ENCODE data around the gene THSD4. TPM values are rescaled to one million over a fixed set of nuclear protein-coding genes. Genes with fewer than 3 reads are reported as not detected.
"Not testable (repeated sequence)": the region's sequence is repeated elsewhere in the genome, so short reads cannot be mapped to it uniquely, and the experiment has no call there.

The THSD4 gene
- total RNA-seq, 1 experiment from 2014 or later: 21.7 TPM

- no peak for DNase-seq (ENCODE audit: extremely low read depth, low read depth)
Measured at GRCh38 chr15:71392861-71393283, 277.6 kb downstream of the THSD4 start.

GRCh38 chr15:71393383-71393782 lies 278.1 kb downstream of the THSD4 start:
- DNase-seq (ENCODE audit: extremely low read depth, low read depth): no peak

- DNase-seq (ENCODE audit: extremely low read depth, low read depth): no peak
Measured at GRCh38 chr15:71396536-71397125, 281.4 kb downstream of the THSD4 start.

GRCh38 chr15:71397377-71397776 lies 282.1 kb downstream of the THSD4 start:
- DNase-seq (ENCODE audit: extremely low read depth, low read depth): no peak

- DNase-seq (ENCODE audit: extremely low read depth, low read depth): no peak
Measured at GRCh38 chr15:71400294-71400693, 285.0 kb downstream of the THSD4 start.

GRCh38 chr15:71401728-71402127 lies 286.5 kb downstream of the THSD4 start:
- DNase-seq (ENCODE audit: extremely low read depth, low read depth): not testable (repeated sequence)

GRCh38 chr15:71409541-71409940 lies 294.3 kb downstream of the THSD4 start:
- no peak for DNase-seq (ENCODE audit: extremely low read depth, low read depth)

GRCh38 chr15:71410347-71410746 lies 295.1 kb downstream of the THSD4 start:
- no peak for DNase-seq (ENCODE audit: extremely low read depth, low read depth)

GRCh38 chr15:71411538-71412482 lies 296.5 kb downstream of the THSD4 start:
- no peak for DNase-seq (ENCODE audit: extremely low read depth, low read depth)

GRCh38 chr15:71413419-71413818 lies 298.1 kb downstream of the THSD4 start:
- no peak for DNase-seq (ENCODE audit: extremely low read depth, low read depth)

- no peak for DNase-seq (ENCODE audit: extremely low read depth, low read depth)
Measured at GRCh38 chr15:71414853-71415252, 299.6 kb downstream of the THSD4 start.

GRCh38 chr15:71422530-71423259 lies 307.4 kb downstream of the THSD4 start:
- no peak for DNase-seq (ENCODE audit: extremely low read depth, low read depth)

GRCh38 chr15:71424765-71425164 lies 309.5 kb downstream of the THSD4 start:
- DNase-seq (ENCODE audit: extremely low read depth, low read depth): no peak

- DNase-seq (ENCODE audit: extremely low read depth, low read depth): no peak
Measured at GRCh38 chr15:71425388-71425787, 310.1 kb downstream of the THSD4 start.

- DNase-seq (ENCODE audit: extremely low read depth, low read depth): no peak
Measured at GRCh38 chr15:71426792-71427191, 311.5 kb downstream of the THSD4 start.

- DNase-seq (ENCODE audit: extremely low read depth, low read depth): no peak
Measured at GRCh38 chr15:71430782-71431181, 315.5 kb downstream of the THSD4 start.

- no peak for DNase-seq (ENCODE audit: extremely low read depth, low read depth)
Measured at GRCh38 chr15:71431343-71432336, 316.4 kb downstream of the THSD4 start.

- DNase-seq (ENCODE audit: extremely low read depth, low read depth): no peak
Measured at GRCh38 chr15:71433402-71433801, 318.1 kb downstream of the THSD4 start.

- no peak for DNase-seq (ENCODE audit: extremely low read depth, low read depth)
Measured at GRCh38 chr15:71434774-71435173, 319.5 kb downstream of the THSD4 start.

GRCh38 chr15:71435552-71435951 lies 320.3 kb downstream of the THSD4 start:
- no peak for DNase-seq (ENCODE audit: extremely low read depth, low read depth)

All from NCI-H460 (cell line).